C4-2B (cell line): ENCODE measurements around the gene REELD1.

Source experiments
- CTCF ChIP-seq: fragments of 450-650 bp; conservative IDR thresholded peaks from 2 replicates; pipeline ENCODE4 v1.5.1; 2017; ENCODE audit warnings: mild to moderate bottlenecking
- ZFX ChIP-seq: fragments of 450-650 bp; IDR thresholded peaks from 2 replicates; pipeline ENCODE4 v1.6.1; 2017

- TF ChIP-seq CTCF (no peak), ZFX (no peak)
Observed at GRCh38 chr4:146238107-146238506, 23.8 kb downstream of the REELD1 start.
